GM19328 (cell line): ENCODE data around the gene PCDHGC5.
A peak's percentile ranks its signal among the peaks of the same experiment; 100 is the strongest.

Source experiments
- ATAC-seq: cut with Tn5 transposase; IDR thresholded peaks from one replicate; pipeline ENCODE4 v1.9.1; 2021; ENCODE audit warnings: mild to moderate bottlenecking, moderate library complexity; ENCODE audit not compliant: unreplicated experiment

PCDHGC5 gene

GRCh38 chr5:141488591-141489561 lies at the start of gene PCDHGC5:
Gene PCDHGC5, plus strand, starts transcription at chr5:141489081. Its CDS starts 160 bp downstream, at chr5:141489241.
- ATAC-seq, result no peak

GRCh38 chr5:141439411-141440141 lies 49.3 kb upstream of the PCDHGC5 start:
- ATAC-seq, result no peak

- no peak for ATAC-seq
These were observed 48.5 kb upstream of the PCDHGC5 start for GRCh38 chr5:141440341-141440740.

- no peak for ATAC-seq
These were observed 47.2 kb upstream of the PCDHGC5 start for GRCh38 chr5:141441571-141442170.

GRCh38 chr5:141465351-141465750 lies 23.5 kb upstream of the PCDHGC5 start:
- ATAC-seq, result no peak

GRCh38 chr5:141475625-141476131 lies 13.2 kb upstream of the PCDHGC5 start, which contains the start of gene PCDHGC3:
Gene PCDHGC3, plus strand, starts transcription at chr5:141475966. Its CDS starts 151 bp downstream, at chr5:141476117.
- ATAC-seq, result peak; percentile 98

- peak; percentile 30 for ATAC-seq
These were observed 12.6 kb upstream of the PCDHGC5 start for GRCh38 chr5:141476132-141476911.

GRCh38 chr5:141477044-141477575 lies 11.8 kb upstream of the PCDHGC5 start:
- ATAC-seq, result no peak

- no peak for ATAC-seq
These were observed 11.1 kb upstream of the PCDHGC5 start for GRCh38 chr5:141477815-141478214.

GRCh38 chr5:141478321-141478945 lies 10.4 kb upstream of the PCDHGC5 start:
- no peak for ATAC-seq

GRCh38 chr5:141479776-141480175 lies 9.1 kb upstream of the PCDHGC5 start:
- ATAC-seq, result no peak

- ATAC-seq, result no peak
These were observed 5.0 kb upstream of the PCDHGC5 start for GRCh38 chr5:141483902-141484301.

GRCh38 chr5:141484310-141484640 lies 4.6 kb upstream of the PCDHGC5 start:
- ATAC-seq, result no peak

- ATAC-seq, result no peak
These were observed 4.1 kb upstream of the PCDHGC5 start, which contains the start of gene PCDHGC4 for GRCh38 chr5:141484641-141485311. Gene PCDHGC4, plus strand, starts transcription at chr5:141485030. Its CDS starts 144 bp downstream, at chr5:141485174.

- no peak for ATAC-seq
These were observed 3.4 kb upstream of the PCDHGC5 start for GRCh38 chr5:141485321-141486055.

GRCh38 chr5:141486091-141486490 lies 2.8 kb upstream of the PCDHGC5 start:
- no peak for ATAC-seq

GRCh38 chr5:141487131-141487530 lies 1.8 kb upstream of the PCDHGC5 start:
- no peak for ATAC-seq

GRCh38 chr5:141489841-141490240 lies 960 bp downstream of the PCDHGC5 start:
- no peak for ATAC-seq
